K562 (cell line): ENCODE results near the gene FAAP100. TPM values are rescaled to one million over a fixed set of nuclear protein-coding genes. Genes with fewer than 3 reads are reported as not detected.

Source experiments
- ADNP ChIP-seq: fragments of 200-800 bp; sonication (Bioruptor generic); IDR thresholded peaks from 2 replicates; pipeline ENCODE4 v1.6.1; 2016; ENCODE audit warnings: missing genetic modification characterization, missing compliant biosample characterization
- CHD2 ChIP-seq: IDR thresholded peaks from 2 replicates; pipeline ENCODE4 v1.6.1; 2011; ENCODE audit warnings: low read depth, low read length
- FOXA3 ChIP-seq, 2 experiments: fragments of 450-650 bp in 1 of 2; sonication (generic) in 1 of 2; formaldehyde crosslinking; IDR thresholded peaks in 1 of 2; conservative IDR thresholded peaks in 1 of 2; 2 replicates each; pipeline versions ENCODE4 v1.4.0 to v1.8.0; 2020 to 2022; ENCODE audit warnings: mild to moderate bottlenecking in 2 of 2, missing genetic modification reagents in 1 of 2
- GABPA ChIP-seq: fragments of 200-800 bp; sonication (Bioruptor generic); conservative IDR thresholded peaks from 2 replicates; pipeline ENCODE4 v1.6.1; 2016; ENCODE audit warnings: low read depth, missing genetic modification characterization, missing compliant biosample characterization
- HMG20A ChIP-seq: fragments of 450-650 bp; formaldehyde crosslinking; conservative IDR thresholded peaks from 2 replicates; pipeline ENCODE4 v1.4.0; 2020; ENCODE audit warnings: mild to moderate bottlenecking, mixed read lengths
- HNRNPUL1 ChIP-seq: fragments of 200-400 bp; formaldehyde crosslinking; IDR thresholded peaks from 2 replicates; pipeline ENCODE4 v1.6.1; 2017; ENCODE audit warnings: low read length
- MBD2 ChIP-seq: sonication (generic); IDR thresholded peaks from 2 replicates; pipeline ENCODE4 v1.6.1; 2016; ENCODE audit warnings: low read depth, borderline replicate concordance
- MXD1 ChIP-seq: fragments of 250-450 bp; sonication (Bioruptor Pico); IDR thresholded peaks from 2 replicates; pipeline ENCODE4 v1.8.0; 2021; ENCODE audit warnings: borderline replicate concordance, mild to moderate bottlenecking, moderate library complexity; ENCODE audit not compliant: poor library complexity, severe bottlenecking
- NR1H2 ChIP-seq: sonication (generic); formaldehyde crosslinking; IDR thresholded peaks from 2 replicates; pipeline ENCODE4 v1.4.0; 2020; ENCODE audit warnings: mild to moderate bottlenecking, missing genetic modification reagents
- POLR2B ChIP-seq: fragments of 450-650 bp; IDR thresholded peaks from 2 replicates; pipeline ENCODE4 v1.6.1; 2018; ENCODE audit warnings: low read depth; ENCODE audit not compliant: partially characterized antibody
- RB1 ChIP-seq: fragments of 450-650 bp; IDR thresholded peaks from 2 replicates; pipeline ENCODE4 v1.6.1; 2017; ENCODE audit warnings: low read depth, mild to moderate bottlenecking
- RBM22 ChIP-seq: fragments of 200-400 bp; formaldehyde crosslinking; IDR thresholded peaks from 2 replicates; pipeline ENCODE4 v1.6.1; 2018; ENCODE audit warnings: low read length, low read depth; ENCODE audit not compliant: poor library complexity, severe bottlenecking
- TAL1 ChIP-seq: fragments of 450-650 bp; IDR thresholded peaks from 2 replicates; pipeline ENCODE4 v1.6.1; 2016; ENCODE audit warnings: mild to moderate bottlenecking
- XRCC3 ChIP-seq: fragments of 450-650 bp; IDR thresholded peaks from 2 replicates; pipeline ENCODE4 v1.6.1; 2017; ENCODE audit warnings: mild to moderate bottlenecking, moderate library complexity
- ZC3H4 ChIP-seq: sonication (generic); formaldehyde crosslinking; IDR thresholded peaks from 2 replicates; pipeline ENCODE4 v1.9.0; 2021; ENCODE audit warnings: missing genetic modification reagents, borderline replicate concordance
- ZNF12 ChIP-seq: sonication (generic); formaldehyde crosslinking; IDR thresholded peaks from 2 replicates; pipeline ENCODE4 v1.4.0; 2020; ENCODE audit warnings: mild to moderate bottlenecking, missing genetic modification reagents
- ZNF224 ChIP-seq: sonication (generic); formaldehyde crosslinking; IDR thresholded peaks from 2 replicates; pipeline ENCODE4 v1.8.0; 2022; ENCODE audit warnings: mild to moderate bottlenecking, missing genetic modification reagents
- polyA plus RNA-seq, 8 experiments: library from polyadenylated mRNA; depleted of rRNA in 4 of 8; stranded (reverse) in 5 of 8; unstranded in 3 of 8; fragments of >200 nt; fragmentation: Nextera tagmentation in 2 of 8; fragmentation: Illumina TruSeq in 1 of 8; extraction: Ambion mirVana in 2 of 8; extraction: Trizol in 1 of 8; gene quantifications; 2 replicates each; pipeline versions ENCODE4 v1.2.1 to v1.2.3, GENCODE V29; 2011 to 2014; ENCODE audit warnings: inconsistent platforms in 1 of 8, missing spikeins in 1 of 8
- total RNA-seq, 7 experiments: library from RNA; depleted of rRNA in 6 of 7; stranded (reverse); fragments of >200 nt in 6 of 7; fragmentation: Illumina TruSeq in 2 of 7; extraction: Trizol in 2 of 7; gene quantifications; 2 replicates each; pipeline versions ENCODE4 v1.2.1 to v1.2.3, GENCODE V29; 2011 to 2021; ENCODE audit warnings: low replicate concordance in 1 of 7
- TF ChIP-seq, protein P1 (sequence below): fragments of 450-650 bp; IDR thresholded peaks from 2 replicates; pipeline ENCODE4 v1.7.0; 2016; ENCODE audit warnings: borderline replicate concordance
- TF ChIP-seq, protein P2 (sequence below): fragments of 250-450 bp; sonication (Bioruptor Pico); IDR thresholded peaks from 2 replicates; pipeline ENCODE4 v1.8.0; 2021; ENCODE audit warnings: moderate library complexity, mild to moderate bottlenecking, inconsistent platforms
- TF ChIP-seq, protein P3 (sequence below), 2 experiments: fragments of 450-650 bp in 1 of 2; IDR thresholded peaks; 2 replicates each; pipeline ENCODE4 v1.6.1; 2011 to 2017; ENCODE audit warnings: low read depth in 2 of 2, antibody characterized with exemption in 1 of 2, borderline replicate concordance in 1 of 2, low read length in 1 of 2, mild to moderate bottlenecking in 1 of 2, mixed read lengths in 1 of 2; ENCODE audit not compliant: control insufficient read depth in 1 of 2

The FAAP100 gene
- total and polyA plus RNA-seq, 9 of the 15 experiments (the other 6 are each of a cell fraction or from before 2014, with no cell fraction given), result 0.31 to 51.2 (median 12.6) TPM

GRCh38 chr17:81510785-81511553, 41.2 kb downstream of the FAAP100 start (continued):
- TF ChIP-seq ZC3H4 (CRISPR knock-in tag) (0 out of 2 replicates have a peak, but pooled peaks have one; percentile 20), CHD2 (no peak), GABPA (no peak), POLR2B (no peak), MBD2 (no peak), RBM22 (peak; percentile 73), NR1H2 (CRISPR knock-in tag) (peak; percentile 70; the same call in 1 of the 2 replicates), HMG20A (CRISPR knock-in tag) (no peak), RB1 (0 out of 2 replicates have a peak, but pooled peaks have one; percentile 11), TAL1 (no peak), ADNP (tag) (no peak), ZNF224 (CRISPR knock-in tag) (no peak), ZNF12 (CRISPR knock-in tag) (peak; percentile 58; the same call in 1 of the 2 replicates), HNRNPUL1 (no peak), XRCC3 (no peak), FOXA3 (CRISPR knock-in tag; conservative IDR thresholded peaks at IDR 0.05 in 1 of 2, IDR thresholded peaks at IDR 0.05 in 1 of 2) (no peak), MXD1 (CRISPR knock-in tag) (no peak)
- TF ChIP-seq, protein P1, sequence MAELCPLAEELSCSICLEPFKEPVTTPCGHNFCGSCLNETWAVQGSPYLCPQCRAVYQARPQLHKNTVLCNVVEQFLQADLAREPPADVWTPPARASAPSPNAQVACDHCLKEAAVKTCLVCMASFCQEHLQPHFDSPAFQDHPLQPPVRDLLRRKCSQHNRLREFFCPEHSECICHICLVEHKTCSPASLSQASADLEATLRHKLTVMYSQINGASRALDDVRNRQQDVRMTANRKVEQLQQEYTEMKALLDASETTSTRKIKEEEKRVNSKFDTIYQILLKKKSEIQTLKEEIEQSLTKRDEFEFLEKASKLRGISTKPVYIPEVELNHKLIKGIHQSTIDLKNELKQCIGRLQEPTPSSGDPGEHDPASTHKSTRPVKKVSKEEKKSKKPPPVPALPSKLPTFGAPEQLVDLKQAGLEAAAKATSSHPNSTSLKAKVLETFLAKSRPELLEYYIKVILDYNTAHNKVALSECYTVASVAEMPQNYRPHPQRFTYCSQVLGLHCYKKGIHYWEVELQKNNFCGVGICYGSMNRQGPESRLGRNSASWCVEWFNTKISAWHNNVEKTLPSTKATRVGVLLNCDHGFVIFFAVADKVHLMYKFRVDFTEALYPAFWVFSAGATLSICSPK, result no peak
- TF ChIP-seq, protein P2, sequence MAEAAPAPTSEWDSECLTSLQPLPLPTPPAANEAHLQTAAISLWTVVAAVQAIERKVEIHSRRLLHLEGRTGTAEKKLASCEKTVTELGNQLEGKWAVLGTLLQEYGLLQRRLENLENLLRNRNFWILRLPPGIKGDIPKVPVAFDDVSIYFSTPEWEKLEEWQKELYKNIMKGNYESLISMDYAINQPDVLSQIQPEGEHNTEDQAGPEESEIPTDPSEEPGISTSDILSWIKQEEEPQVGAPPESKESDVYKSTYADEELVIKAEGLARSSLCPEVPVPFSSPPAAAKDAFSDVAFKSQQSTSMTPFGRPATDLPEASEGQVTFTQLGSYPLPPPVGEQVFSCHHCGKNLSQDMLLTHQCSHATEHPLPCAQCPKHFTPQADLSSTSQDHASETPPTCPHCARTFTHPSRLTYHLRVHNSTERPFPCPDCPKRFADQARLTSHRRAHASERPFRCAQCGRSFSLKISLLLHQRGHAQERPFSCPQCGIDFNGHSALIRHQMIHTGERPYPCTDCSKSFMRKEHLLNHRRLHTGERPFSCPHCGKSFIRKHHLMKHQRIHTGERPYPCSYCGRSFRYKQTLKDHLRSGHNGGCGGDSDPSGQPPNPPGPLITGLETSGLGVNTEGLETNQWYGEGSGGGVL, result no peak
- TF ChIP-seq, protein P3, sequence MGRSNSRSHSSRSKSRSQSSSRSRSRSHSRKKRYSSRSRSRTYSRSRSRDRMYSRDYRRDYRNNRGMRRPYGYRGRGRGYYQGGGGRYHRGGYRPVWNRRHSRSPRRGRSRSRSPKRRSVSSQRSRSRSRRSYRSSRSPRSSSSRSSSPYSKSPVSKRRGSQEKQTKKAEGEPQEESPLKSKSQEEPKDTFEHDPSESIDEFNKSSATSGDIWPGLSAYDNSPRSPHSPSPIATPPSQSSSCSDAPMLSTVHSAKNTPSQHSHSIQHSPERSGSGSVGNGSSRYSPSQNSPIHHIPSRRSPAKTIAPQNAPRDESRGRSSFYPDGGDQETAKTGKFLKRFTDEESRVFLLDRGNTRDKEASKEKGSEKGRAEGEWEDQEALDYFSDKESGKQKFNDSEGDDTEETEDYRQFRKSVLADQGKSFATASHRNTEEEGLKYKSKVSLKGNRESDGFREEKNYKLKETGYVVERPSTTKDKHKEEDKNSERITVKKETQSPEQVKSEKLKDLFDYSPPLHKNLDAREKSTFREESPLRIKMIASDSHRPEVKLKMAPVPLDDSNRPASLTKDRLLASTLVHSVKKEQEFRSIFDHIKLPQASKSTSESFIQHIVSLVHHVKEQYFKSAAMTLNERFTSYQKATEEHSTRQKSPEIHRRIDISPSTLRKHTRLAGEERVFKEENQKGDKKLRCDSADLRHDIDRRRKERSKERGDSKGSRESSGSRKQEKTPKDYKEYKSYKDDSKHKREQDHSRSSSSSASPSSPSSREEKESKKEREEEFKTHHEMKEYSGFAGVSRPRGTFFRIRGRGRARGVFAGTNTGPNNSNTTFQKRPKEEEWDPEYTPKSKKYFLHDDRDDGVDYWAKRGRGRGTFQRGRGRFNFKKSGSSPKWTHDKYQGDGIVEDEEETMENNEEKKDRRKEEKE (IDR thresholded peaks at IDR 0.05; ENCODE audit: borderline replicate concordance in 1 of 2, control insufficient read depth in 1 of 2, low read depth in 2 of 2, low read length in 1 of 2), result no peak
